ENCODE results near the gene HPF1.

HPF1 gene

GRCh38 chr4:169724260-169724659, 33.5 kb downstream of the HPF1 start:
- Histone ChIP-seq H4K20me1 (ENCODE audit: insufficient read depth, low read length) (no peaks in the 10 kb centered on the region), H3K79me2 (ENCODE audit: insufficient read depth, low read length) (no peaks in the 10 kb centered on the region), H3K27ac (ENCODE audit: low read length) (no peak overlapping the region), H3K9ac (ENCODE audit: low read depth, low read length) (no peak overlapping the region), H3K4me2 (ENCODE audit: insufficient read depth, low read length) (no peak overlapping the region), H3K27me3 (ENCODE audit: insufficient read depth, low read length, poor library complexity) (no peaks in the 10 kb centered on the region), H3K4me1 (ENCODE audit: insufficient read depth, low read length) (no peaks in the 10 kb centered on the region), H2AFZ (ENCODE audit: low read depth, low read length) (no peak overlapping the region), H3K9me3 (ENCODE audit: insufficient read depth, low read length, severe bottlenecking) (no peaks in the 10 kb centered on the region), H3K4me3 (ENCODE audit: low read depth in 1 of 2, low read length in 2 of 2) (no peak overlapping the region), H3K36me3 (ENCODE audit: insufficient read depth, low read length) (peaks cover 21% of the 10 kb centered on the region)
- TF ChIP-seq EZH2 (IDR thresholded peaks at IDR 0.05; ENCODE audit: borderline replicate concordance, low read depth, low read length, severe bottlenecking) = no peak
- DNase-seq (no peak), ATAC-seq (ENCODE audit: insufficient read depth, low read depth) (no peak)

GRCh38 chr4:169723207-169723965, 34.4 kb downstream of the HPF1 start:
- Histone ChIP-seq H3K27ac (ENCODE audit: low read length) (no peak overlapping the region), H2AFZ (ENCODE audit: low read depth, low read length) (no peak overlapping the region), H3K36me3 (ENCODE audit: insufficient read depth, low read length) (peaks cover 21% of the 10 kb centered on the region), H3K9ac (ENCODE audit: low read depth, low read length) (no peak overlapping the region), H4K20me1 (ENCODE audit: insufficient read depth, low read length) (no peaks in the 10 kb centered on the region), H3K9me3 (ENCODE audit: insufficient read depth, low read length, severe bottlenecking) (no peaks in the 10 kb centered on the region), H3K4me1 (ENCODE audit: insufficient read depth, low read length) (no peaks in the 10 kb centered on the region), H3K4me3 (ENCODE audit: low read depth in 1 of 2, low read length in 2 of 2) (no peak overlapping the region), H3K4me2 (ENCODE audit: insufficient read depth, low read length) (no peak overlapping the region), H3K79me2 (ENCODE audit: insufficient read depth, low read length) (no peaks in the 10 kb centered on the region), H3K27me3 (ENCODE audit: insufficient read depth, low read length, poor library complexity) (no peaks in the 10 kb centered on the region)
- peak; percentile 18 for DNase-seq
- TF ChIP-seq, protein P1, sequence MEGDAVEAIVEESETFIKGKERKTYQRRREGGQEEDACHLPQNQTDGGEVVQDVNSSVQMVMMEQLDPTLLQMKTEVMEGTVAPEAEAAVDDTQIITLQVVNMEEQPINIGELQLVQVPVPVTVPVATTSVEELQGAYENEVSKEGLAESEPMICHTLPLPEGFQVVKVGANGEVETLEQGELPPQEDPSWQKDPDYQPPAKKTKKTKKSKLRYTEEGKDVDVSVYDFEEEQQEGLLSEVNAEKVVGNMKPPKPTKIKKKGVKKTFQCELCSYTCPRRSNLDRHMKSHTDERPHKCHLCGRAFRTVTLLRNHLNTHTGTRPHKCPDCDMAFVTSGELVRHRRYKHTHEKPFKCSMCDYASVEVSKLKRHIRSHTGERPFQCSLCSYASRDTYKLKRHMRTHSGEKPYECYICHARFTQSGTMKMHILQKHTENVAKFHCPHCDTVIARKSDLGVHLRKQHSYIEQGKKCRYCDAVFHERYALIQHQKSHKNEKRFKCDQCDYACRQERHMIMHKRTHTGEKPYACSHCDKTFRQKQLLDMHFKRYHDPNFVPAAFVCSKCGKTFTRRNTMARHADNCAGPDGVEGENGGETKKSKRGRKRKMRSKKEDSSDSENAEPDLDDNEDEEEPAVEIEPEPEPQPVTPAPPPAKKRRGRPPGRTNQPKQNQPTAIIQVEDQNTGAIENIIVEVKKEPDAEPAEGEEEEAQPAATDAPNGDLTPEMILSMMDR (IDR thresholded peaks at IDR 0.05; ENCODE audit: borderline replicate concordance, extremely low read depth, low read length, poor library complexity, severe bottlenecking) = peak; percentile 48
- no peak for TF ChIP-seq EZH2 (IDR thresholded peaks at IDR 0.05; ENCODE audit: borderline replicate concordance, low read depth, low read length, severe bottlenecking)
- peak; percentile 59; the same call in 2 of the 3 replicates for ATAC-seq (ENCODE audit: insufficient read depth, low read depth)

DNA sequence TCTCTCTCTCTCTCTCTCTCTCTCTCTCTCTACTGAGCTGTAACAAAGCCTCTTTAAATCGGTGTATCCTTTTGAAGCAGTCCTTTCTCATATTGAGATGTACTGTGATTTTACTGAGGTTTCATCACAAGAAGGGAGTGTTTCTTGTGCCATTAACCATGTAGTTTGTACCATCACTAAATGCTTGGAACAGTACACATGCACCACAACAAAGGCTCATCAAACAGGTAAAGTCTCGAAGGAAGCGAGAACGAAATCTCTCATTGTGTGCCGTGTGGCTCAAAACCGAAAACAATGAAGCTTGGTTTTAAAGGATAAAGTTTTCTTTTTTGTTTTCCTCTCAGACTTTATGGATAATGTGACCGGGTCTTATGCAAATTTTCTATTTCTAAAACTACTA, 37.2 kb downstream of the HPF1 start:
- Histone ChIP-seq H3K4me2 (ENCODE audit: insufficient read depth, low read length) (no peak overlapping the region), H3K9ac (ENCODE audit: low read depth, low read length) (no peak overlapping the region), H3K9me3 (ENCODE audit: insufficient read depth, low read length, severe bottlenecking) (no peaks in the 10 kb centered on the region), H2AFZ (ENCODE audit: low read depth, low read length) (no peak overlapping the region), H3K36me3 (ENCODE audit: insufficient read depth, low read length) (peaks cover 19% of the 10 kb centered on the region), H3K4me3 (ENCODE audit: low read depth in 1 of 2, low read length in 2 of 2) (no peak overlapping the region), H4K20me1 (ENCODE audit: insufficient read depth, low read length) (no peaks in the 10 kb centered on the region), H3K27ac (ENCODE audit: low read length) (no peak overlapping the region), H3K27me3 (ENCODE audit: insufficient read depth, low read length, poor library complexity) (no peaks in the 10 kb centered on the region), H3K79me2 (ENCODE audit: insufficient read depth, low read length) (no peaks in the 10 kb centered on the region), H3K4me1 (ENCODE audit: insufficient read depth, low read length) (no peaks in the 10 kb centered on the region)
- TF ChIP-seq, protein P1 (IDR thresholded peaks at IDR 0.05; ENCODE audit: borderline replicate concordance, extremely low read depth, low read length, poor library complexity, severe bottlenecking) = no peak
- no peak for TF ChIP-seq EZH2 (IDR thresholded peaks at IDR 0.05; ENCODE audit: borderline replicate concordance, low read depth, low read length, severe bottlenecking)
- ATAC-seq (ENCODE audit: insufficient read depth, low read depth) = 0 out of 3 replicates have a peak, but pooled peaks have one; percentile 14
- no peak for DNase-seq

GRCh38 chr4:169716677-169717076, 41.1 kb downstream of the HPF1 start:
- no peak overlapping the region for H3K9ac ChIP-seq (ENCODE audit: low read depth, low read length)
- H4K20me1 ChIP-seq (ENCODE audit: insufficient read depth, low read length) = no peaks in the 10 kb centered on the region
- no peaks in the 10 kb centered on the region for H3K27me3 ChIP-seq (ENCODE audit: insufficient read depth, low read length, poor library complexity)
- no peak overlapping the region for H3K27ac ChIP-seq (ENCODE audit: low read length)
- no peak for ATAC-seq (ENCODE audit: insufficient read depth, low read depth)
- H3K4me3 ChIP-seq (ENCODE audit: low read depth in 1 of 2, low read length in 2 of 2) = no peak overlapping the region
- no peak for DNase-seq
- H3K36me3 ChIP-seq (ENCODE audit: insufficient read depth, low read length) = peaks cover 35% of the 10 kb centered on the region
- no peak overlapping the region for H2AFZ ChIP-seq (ENCODE audit: low read depth, low read length)
- no peaks in the 10 kb centered on the region for H3K79me2 ChIP-seq (ENCODE audit: insufficient read depth, low read length)
- no peaks in the 10 kb centered on the region for H3K4me1 ChIP-seq (ENCODE audit: insufficient read depth, low read length)
- no peaks in the 10 kb centered on the region for H3K9me3 ChIP-seq (ENCODE audit: insufficient read depth, low read length, severe bottlenecking)
- TF ChIP-seq EZH2 (IDR thresholded peaks at IDR 0.05; ENCODE audit: borderline replicate concordance, low read depth, low read length, severe bottlenecking) = no peak
- TF ChIP-seq, protein P1 (IDR thresholded peaks at IDR 0.05; ENCODE audit: borderline replicate concordance, extremely low read depth, low read length, poor library complexity, severe bottlenecking) = no peak
- no peak overlapping the region for H3K4me2 ChIP-seq (ENCODE audit: insufficient read depth, low read length)
